Lower lobe of right lung (tissue), 2 donors: Measurements from ENCODE around the gene SLC25A45. TPM values are rescaled to one million over a fixed set of nuclear protein-coding genes. Genes with fewer than 3 reads are reported as not detected.
A peak's percentile ranks its signal among the peaks of the same experiment; 100 is the strongest.

Source experiments
- ATAC-seq, 2 donors: fragments of 200-7000 bp; cut with Tn5 transposase; one replicate each; pipeline ENCODE4 v1.9.1; 2020 to 2022; ENCODE audit warnings: mild to moderate bottlenecking in 2 of 2, moderate library complexity in 2 of 2
- DNase-seq: peaks from one replicate; pipeline ENCODE4 v3.0.0-alpha.2; 2020
- H3K27ac ChIP-seq: fragments of 200-600 bp; one replicate; pipeline ENCODE4 v1.8.0; 2022
- H3K27me3 ChIP-seq: fragments of 200-600 bp; one replicate; pipeline ENCODE4 v1.8.0; 2022; ENCODE audit warnings: low read depth
- H3K36me3 ChIP-seq: fragments of 200-600 bp; one replicate; pipeline ENCODE4 v1.8.0; 2022; ENCODE audit warnings: mild to moderate bottlenecking
- H3K4me1 ChIP-seq: fragments of 200-600 bp; one replicate; pipeline ENCODE4 v1.8.0; 2022
- H3K4me3 ChIP-seq: fragments of 200-600 bp; one replicate; pipeline ENCODE4 v1.8.0; 2022; ENCODE audit warnings: mild to moderate bottlenecking
- H3K9me3 ChIP-seq: fragments of 200-600 bp; one replicate; pipeline ENCODE4 v1.8.0; 2022
- CTCF ChIP-seq: fragments of 200-600 bp; IDR thresholded peaks from one replicate; pipeline ENCODE4 v1.8.0; 2022; ENCODE audit warnings: antibody characterized with exemption, mild to moderate bottlenecking
- intact Hi-C: fragments of 100-400 bp; cut with DNase I; formaldehyde crosslinking; loops from one replicate; pipeline ENCODE4 v1.11.0; 2022
- total RNA-seq: library from RNA; stranded (reverse); fragmentation: NEBNext Ultra II Directional; extraction: Animal tissue kit (Norgen Biotek cat#: 25700); gene quantifications from one replicate; pipeline ENCODE4 v1.2.1, GENCODE V29; 2021
- donor health status: DM: no; HTN: yes; CAD: no; lungs with severe emphysema.

Gene SLC25A45
- total RNA-seq, 1 donor from 2014 or later, result 13.0 TPM

GRCh38 chr11:65375012-65375411 lies 7.4 kb downstream of the SLC25A45 start:
- H3K36me3 ChIP-seq, result no peaks in the 10 kb centered on the region
- H3K27ac ChIP-seq, result no peak overlapping the region
- H3K9me3 ChIP-seq, result no peaks in the 10 kb centered on the region
- no peaks in the 10 kb centered on the region for H3K27me3 ChIP-seq
- intact Hi-C loops, result no loop called here
- no peak for ATAC-seq
- TF ChIP-seq CTCF, result no peak
- peaks cover 11% of the 10 kb centered on the region for H3K4me1 ChIP-seq
- no peak for DNase-seq
- H3K4me3 ChIP-seq, result no peak overlapping the region

- Histone ChIP-seq H3K4me3 (no peak overlapping the region), H3K9me3 (no peaks in the 10 kb centered on the region), H3K36me3 (no peaks in the 10 kb centered on the region), H3K27me3 (no peaks in the 10 kb centered on the region), H3K4me1 (peaks cover 11% of the 10 kb centered on the region), H3K27ac (no peak overlapping the region)
- TF ChIP-seq CTCF, result no peak
- no peak for DNase-seq
- intact Hi-C loops, result no loop called here
- no peak for ATAC-seq
Observed at GRCh38 chr11:65373839-65374580, 8.4 kb downstream of the SLC25A45 start.

GRCh38 chr11:65370659-65371049 lies 11.8 kb downstream of the SLC25A45 start:
- H3K9me3 ChIP-seq, result no peaks in the 10 kb centered on the region
- ATAC-seq, result no peak
- no peaks in the 10 kb centered on the region for H3K27me3 ChIP-seq
- TF ChIP-seq CTCF, result no peak
- H3K36me3 ChIP-seq, result no peaks in the 10 kb centered on the region
- H3K4me3 ChIP-seq, result no peak overlapping the region
- intact Hi-C loops, result no loop called here
- peaks cover 16% of the 10 kb centered on the region for H3K4me1 ChIP-seq
- peak overlapping the region; percentile 69 for H3K27ac ChIP-seq
- DNase-seq, result no peak

- H3K4me3 ChIP-seq, result no peak overlapping the region
- peak; percentile 75 to 81 for ATAC-seq
- TF ChIP-seq CTCF, result peak; percentile 73
- no peaks in the 10 kb centered on the region for H3K27me3 ChIP-seq
- H3K36me3 ChIP-seq, result no peaks in the 10 kb centered on the region
- no peak for DNase-seq
- intact Hi-C loops, result no loop called here
- no peaks in the 10 kb centered on the region for H3K9me3 ChIP-seq
- H3K4me1 ChIP-seq, result peaks cover 13% of the 10 kb centered on the region
- H3K27ac ChIP-seq, result no peak overlapping the region
Observed at GRCh38 chr11:65366340-65366773, 16.1 kb downstream of the SLC25A45 start.

- Histone ChIP-seq H3K27ac (no peak overlapping the region), H3K36me3 (no peaks in the 10 kb centered on the region), H3K27me3 (no peaks in the 10 kb centered on the region), H3K4me3 (no peak overlapping the region), H3K9me3 (no peaks in the 10 kb centered on the region), H3K4me1 (peaks cover 5% of the 10 kb centered on the region)
- DNase-seq (no peak), ATAC-seq (no peak)
- no peak for TF ChIP-seq CTCF
- intact Hi-C loops, result no loop called here
Observed at GRCh38 chr11:65363770-65364169, 18.7 kb downstream of the SLC25A45 start.
